Loucy (cell line): ENCODE measurements around the gene MED8.
A peak's percentile ranks its signal among the peaks of the same experiment; 100 is the strongest.

Source experiments
- H2AFZ ChIP-seq: fragments of 200-600 bp; sonication (generic); 2 replicates; pipeline ENCODE4 v1.6.0; 2016; ENCODE audit warnings: antibody characterized with exemption, mild to moderate bottlenecking, low read length, moderate library complexity
- H3F3A ChIP-seq: fragments of 200-600 bp; 2 replicates; pipeline ENCODE4 v1.6.0; 2016; ENCODE audit warnings: antibody characterized with exemption, low read depth, mild to moderate bottlenecking
- H3K27me3 ChIP-seq: fragments of 200-600 bp; sonication (generic); 2 replicates; pipeline ENCODE4 v1.6.1; 2014; ENCODE audit warnings: low read length, mild to moderate bottlenecking; ENCODE audit not compliant: insufficient read depth, poor library complexity, severe bottlenecking
- H3K36me3 ChIP-seq: fragments of 200-600 bp; sonication (generic); 2 replicates; pipeline ENCODE4 v1.6.1; 2016; ENCODE audit warnings: low read length; ENCODE audit not compliant: insufficient read depth
- H3K4me1 ChIP-seq: fragments of 200-600 bp; sonication (generic); 2 replicates; pipeline ENCODE4 v1.5.1; 2014; ENCODE audit warnings: low read length, mild to moderate bottlenecking; ENCODE audit not compliant: insufficient read depth, poor library complexity, severe bottlenecking
- H3K4me2 ChIP-seq: fragments of 200-600 bp; sonication (generic); 2 replicates; pipeline ENCODE4 v1.6.0; 2014; ENCODE audit warnings: antibody characterized with exemption, low read length, low read depth, mild to moderate bottlenecking; ENCODE audit not compliant: poor library complexity, severe bottlenecking
- H3K4me3 ChIP-seq: fragments of 200-600 bp; sonication (generic); 2 replicates; pipeline ENCODE4 v1.5.1; 2014; ENCODE audit warnings: low read length, mild to moderate bottlenecking, mixed read lengths; ENCODE audit not compliant: poor library complexity, severe bottlenecking
- H3K79me2 ChIP-seq: fragments of 200-600 bp; sonication (generic); 2 replicates; pipeline ENCODE4 v1.6.1; 2014; ENCODE audit warnings: low read length; ENCODE audit not compliant: insufficient read depth
- H3K9ac ChIP-seq: fragments of 200-600 bp; sonication (generic); 2 replicates; pipeline ENCODE4 v1.6.0; 2014; ENCODE audit warnings: mild to moderate bottlenecking, low read depth, low read length, moderate library complexity; ENCODE audit not compliant: poor library complexity, severe bottlenecking
- H3K9me2 ChIP-seq: fragments of 200-600 bp; sonication (generic); replicated peaks from 2 replicates; pipeline ENCODE4 v1.6.1; 2016; ENCODE audit warnings: low read depth, low read length, mixed read lengths
- H3K9me3 ChIP-seq: fragments of 200-600 bp; sonication (generic); 2 replicates; pipeline ENCODE4 v1.6.1; 2014; ENCODE audit warnings: mild to moderate bottlenecking, antibody characterized with exemption, low read length, low read depth; ENCODE audit not compliant: insufficient read depth
- H4K20me1 ChIP-seq: fragments of 200-600 bp; sonication (generic); 2 replicates; pipeline ENCODE4 v1.6.0; 2014; ENCODE audit warnings: antibody characterized with exemption, low read length, mild to moderate bottlenecking; ENCODE audit not compliant: insufficient read depth, poor library complexity, severe bottlenecking
- EZH2phosphoT487 ChIP-seq: fragments of 200-600 bp; IDR thresholded peaks from 2 replicates; pipeline ENCODE4 v1.6.1; 2018; ENCODE audit warnings: antibody characterized with exemption, mild to moderate bottlenecking, moderate library complexity, borderline replicate concordance
- TF ChIP-seq, protein P1 (sequence below): fragments of 200-600 bp; sonication (generic); conservative IDR thresholded peaks from 2 replicates; pipeline ENCODE4 v1.5.1; 2014; ENCODE audit warnings: mild to moderate bottlenecking, antibody characterized with exemption, low read length

Gene MED8

DNA sequence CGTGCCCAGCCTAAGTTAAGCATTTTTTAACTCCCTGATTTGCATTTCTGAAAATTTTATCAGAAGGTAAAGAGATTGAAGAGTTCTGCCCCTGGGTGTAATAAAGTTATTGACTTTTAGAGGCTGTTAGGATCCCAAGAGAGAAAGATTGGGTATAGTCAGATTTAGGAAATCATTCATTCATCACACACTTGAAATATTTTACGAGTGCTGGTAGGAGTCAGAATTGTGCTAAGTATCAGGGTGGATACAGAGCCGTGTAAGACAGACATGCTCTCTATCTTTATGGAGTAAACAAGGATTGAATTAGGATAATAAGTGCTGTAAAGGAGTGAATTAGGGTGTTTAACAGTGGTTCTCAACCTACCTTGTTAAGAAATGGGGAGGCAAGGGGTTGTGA lies 3.1 kb upstream of the MED8 start:
- H3K4me2 ChIP-seq: peak overlapping the region; percentile 5
- TF ChIP-seq, protein P1, sequence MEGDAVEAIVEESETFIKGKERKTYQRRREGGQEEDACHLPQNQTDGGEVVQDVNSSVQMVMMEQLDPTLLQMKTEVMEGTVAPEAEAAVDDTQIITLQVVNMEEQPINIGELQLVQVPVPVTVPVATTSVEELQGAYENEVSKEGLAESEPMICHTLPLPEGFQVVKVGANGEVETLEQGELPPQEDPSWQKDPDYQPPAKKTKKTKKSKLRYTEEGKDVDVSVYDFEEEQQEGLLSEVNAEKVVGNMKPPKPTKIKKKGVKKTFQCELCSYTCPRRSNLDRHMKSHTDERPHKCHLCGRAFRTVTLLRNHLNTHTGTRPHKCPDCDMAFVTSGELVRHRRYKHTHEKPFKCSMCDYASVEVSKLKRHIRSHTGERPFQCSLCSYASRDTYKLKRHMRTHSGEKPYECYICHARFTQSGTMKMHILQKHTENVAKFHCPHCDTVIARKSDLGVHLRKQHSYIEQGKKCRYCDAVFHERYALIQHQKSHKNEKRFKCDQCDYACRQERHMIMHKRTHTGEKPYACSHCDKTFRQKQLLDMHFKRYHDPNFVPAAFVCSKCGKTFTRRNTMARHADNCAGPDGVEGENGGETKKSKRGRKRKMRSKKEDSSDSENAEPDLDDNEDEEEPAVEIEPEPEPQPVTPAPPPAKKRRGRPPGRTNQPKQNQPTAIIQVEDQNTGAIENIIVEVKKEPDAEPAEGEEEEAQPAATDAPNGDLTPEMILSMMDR: no peak
- TF ChIP-seq EZH2phosphoT487: no peak
- no peaks in the 10 kb centered on the region for H3K9me2 ChIP-seq
- no peaks in the 10 kb centered on the region for H3K27me3 ChIP-seq
- peaks cover 35% of the 10 kb centered on the region for H3K79me2 ChIP-seq
- H3K4me3 ChIP-seq: no peak overlapping the region
- H3K4me1 ChIP-seq: peaks cover 23% of the 10 kb centered on the region
- H3F3A ChIP-seq: no peaks in the 10 kb centered on the region
- H2AFZ ChIP-seq: no peak overlapping the region
- H3K9ac ChIP-seq: no peak overlapping the region
- no peaks in the 10 kb centered on the region for H3K9me3 ChIP-seq
- peaks cover 10% of the 10 kb centered on the region for H4K20me1 ChIP-seq
- no peaks in the 10 kb centered on the region for H3K36me3 ChIP-seq

DNA sequence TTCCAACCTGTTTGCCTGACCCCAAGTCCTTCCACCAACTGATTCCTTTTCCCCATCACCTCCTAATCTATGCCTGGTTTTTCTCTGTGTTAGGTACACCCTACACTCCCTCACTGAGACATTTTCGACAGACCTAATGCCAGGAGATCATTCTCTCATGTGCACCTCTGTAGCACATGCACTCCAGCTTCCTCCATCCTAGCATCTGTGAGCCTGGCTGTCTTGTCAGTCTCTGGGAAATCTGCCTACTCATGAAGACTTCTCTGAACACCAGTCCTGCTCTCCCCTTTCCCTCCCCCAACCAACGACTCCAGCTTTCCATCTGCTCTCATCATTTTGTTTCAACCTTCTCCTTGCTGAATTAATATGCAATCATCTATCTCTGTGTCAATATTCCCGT lies 987 bp downstream of the MED8 start:
- peaks cover 41% of the 10 kb centered on the region for H3K79me2 ChIP-seq
- H3K4me3 ChIP-seq: peak overlapping the region; percentile 85
- H3K4me1 ChIP-seq: peaks cover 25% of the 10 kb centered on the region
- H3F3A ChIP-seq: no peaks in the 10 kb centered on the region
- no peak overlapping the region for H2AFZ ChIP-seq
- H3K9me2 ChIP-seq: no peaks in the 10 kb centered on the region
- peaks cover 10% of the 10 kb centered on the region for H4K20me1 ChIP-seq
- H3K36me3 ChIP-seq: peaks cover 33% of the 10 kb centered on the region; the same call in 1 of the 2 replicates
- no peaks in the 10 kb centered on the region for H3K9me3 ChIP-seq
- peak overlapping the region; percentile 91 for H3K4me2 ChIP-seq
- H3K9ac ChIP-seq: peak overlapping the region; percentile 93
- TF ChIP-seq, protein P1: no peak
- TF ChIP-seq EZH2phosphoT487: no peak
- H3K27me3 ChIP-seq: no peaks in the 10 kb centered on the region

DNA sequence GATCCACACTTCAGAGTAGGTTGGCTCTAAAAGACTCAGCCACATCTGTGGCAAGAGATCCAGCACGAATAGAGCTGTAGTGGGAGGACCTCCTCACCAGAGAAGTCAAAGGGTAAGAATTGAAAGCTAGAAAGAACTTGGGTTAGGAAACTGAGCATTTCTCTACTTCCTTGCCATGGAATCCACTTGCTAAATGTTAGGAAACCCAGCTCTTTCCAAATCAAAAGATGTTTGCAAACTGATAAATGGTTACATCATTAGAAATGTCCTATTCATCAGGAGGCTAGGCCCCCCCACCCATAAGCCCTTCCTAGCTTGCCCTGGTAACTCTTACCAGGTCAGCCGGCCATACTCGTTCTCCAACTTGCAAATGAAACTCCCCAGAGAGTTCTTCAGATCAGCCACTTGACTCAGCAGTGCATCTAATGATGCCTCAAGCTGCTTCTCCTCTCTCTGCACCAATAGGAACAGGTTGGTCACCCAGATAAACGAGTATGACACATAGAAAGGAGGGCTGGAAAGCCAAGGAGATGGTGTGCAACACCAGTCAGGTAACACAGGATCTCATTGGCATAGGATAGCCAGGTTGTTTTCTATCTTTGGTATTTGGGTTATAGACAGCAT lies 1.5 kb downstream of the MED8 start:
- H3K9me2 ChIP-seq: no peaks in the 10 kb centered on the region
- no peaks in the 10 kb centered on the region for H3K9me3 ChIP-seq
- peak overlapping the region; percentile 85 for H3K4me3 ChIP-seq
- H2AFZ ChIP-seq: no peak overlapping the region
- peak overlapping the region; percentile 93 for H3K9ac ChIP-seq
- H4K20me1 ChIP-seq: peaks cover 10% of the 10 kb centered on the region
- peaks cover 41% of the 10 kb centered on the region for H3K79me2 ChIP-seq
- no peaks in the 10 kb centered on the region for H3F3A ChIP-seq
- peaks cover 39% of the 10 kb centered on the region; the same call in 1 of the 2 replicates for H3K36me3 ChIP-seq
- no peaks in the 10 kb centered on the region for H3K27me3 ChIP-seq
- no peak for TF ChIP-seq EZH2phosphoT487
- H3K4me1 ChIP-seq: peaks cover 25% of the 10 kb centered on the region
- peak overlapping the region; percentile 91 for H3K4me2 ChIP-seq

DNA sequence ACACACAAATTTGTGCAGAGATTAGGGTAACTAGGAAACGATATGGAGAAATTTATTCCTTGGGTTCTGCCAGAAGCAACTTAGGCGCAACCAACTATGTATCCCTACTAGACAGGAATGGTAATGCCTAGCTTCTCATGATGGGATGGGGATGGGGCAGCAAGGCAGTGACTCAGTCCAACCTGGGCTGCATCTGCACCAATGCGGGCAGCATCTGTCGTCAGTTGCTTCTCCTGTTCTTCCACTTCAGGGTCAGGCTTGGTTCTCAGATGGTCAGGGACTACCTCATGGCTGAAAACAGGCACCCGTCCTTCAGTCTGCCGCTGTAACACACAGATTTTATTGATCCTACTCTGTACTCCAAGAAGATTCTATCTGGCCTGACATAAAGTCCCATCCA lies 2.9 kb downstream of the MED8 start:
- Histone ChIP-seq H3K79me2 (peaks cover 41% of the 10 kb centered on the region), H3K4me3 (no peak overlapping the region), H3K4me1 (peaks cover 25% of the 10 kb centered on the region), H3K9me3 (no peaks in the 10 kb centered on the region), H2AFZ (no peak overlapping the region), H3K36me3 (peaks cover 45% of the 10 kb centered on the region; the same call in 1 of the 2 replicates), H3K9me2 (no peaks in the 10 kb centered on the region), H3K27me3 (no peaks in the 10 kb centered on the region), H3K4me2 (no peak overlapping the region), H3K9ac (no peak overlapping the region), H3F3A (no peaks in the 10 kb centered on the region), H4K20me1 (peaks cover 10% of the 10 kb centered on the region)
- TF ChIP-seq, protein P1: no peak
- TF ChIP-seq EZH2phosphoT487: no peak
